Tibial nerve (tissue), 3 donors: Measurements from ENCODE around the gene IQCM.

Source experiments
- CTCF ChIP-seq, 5 experiments: fragments of 200-600 bp in 3 of 5; fragments of 450-650 bp in 2 of 5; sonication (generic) in 3 of 5; IDR thresholded peaks; one replicate each; pipeline ENCODE4 v1.5.1; 2016 to 2019; ENCODE audit warnings: antibody characterized with exemption in 5 of 5, mild to moderate bottlenecking in 3 of 5, moderate library complexity in 2 of 5
- POLR2A ChIP-seq, 2 donors: fragments of 450-650 bp; IDR thresholded peaks; one replicate each; pipeline ENCODE4 v1.6.1; 2017; ENCODE audit warnings: antibody characterized with exemption in 2 of 2, mild to moderate bottlenecking in 2 of 2, moderate library complexity in 2 of 2

GRCh38 chr4:149555146-149555545 is 260.5 kb downstream of the IQCM start:
- TF ChIP-seq CTCF (IDR thresholded peaks at IDR 0.05) = no peak
- no peak for TF ChIP-seq POLR2A (IDR thresholded peaks at IDR 0.05)
